ENCODE measurements around the gene NECAB3.

The NECAB3 gene

GRCh38 chr20:33685328-33686099, 11.3 kb upstream of the NECAB3 start:
- no peak for TF ChIP-seq CTCF (IDR thresholded peaks at IDR 0.05)

- no peak for TF ChIP-seq CTCF (IDR thresholded peaks at IDR 0.05)
These were observed 10.5 kb upstream of the NECAB3 start for GRCh38 chr20:33684533-33685327.

- no peak for TF ChIP-seq CTCF (IDR thresholded peaks at IDR 0.05)
These were observed 7.6 kb upstream of the NECAB3 start for GRCh38 chr20:33681728-33682353.

GRCh38 chr20:33681288-33681687, 7.1 kb upstream of the NECAB3 start:
- TF ChIP-seq CTCF (IDR thresholded peaks at IDR 0.05) = no peak

DNA sequence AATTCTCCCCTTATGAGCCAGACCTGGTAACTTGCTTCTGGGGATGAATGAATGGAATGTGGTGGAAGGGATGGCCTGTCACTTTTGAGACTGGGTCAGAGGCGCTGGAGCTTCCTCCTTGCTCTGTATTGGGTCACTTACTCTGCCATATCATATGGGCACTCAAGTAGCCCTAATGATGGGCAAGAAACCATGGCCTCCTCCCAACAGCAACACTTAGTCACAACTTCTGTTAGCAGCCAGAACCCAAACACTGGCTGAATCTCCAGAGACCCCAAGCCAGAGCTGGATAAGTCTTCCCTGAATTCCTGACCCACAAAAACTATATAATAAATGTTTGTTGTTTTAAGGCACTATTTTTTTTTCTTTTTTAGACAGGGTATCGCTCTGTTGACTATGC, 6.5 kb upstream of the NECAB3 start:
- no peak for TF ChIP-seq CTCF (IDR thresholded peaks at IDR 0.05)

DNA sequence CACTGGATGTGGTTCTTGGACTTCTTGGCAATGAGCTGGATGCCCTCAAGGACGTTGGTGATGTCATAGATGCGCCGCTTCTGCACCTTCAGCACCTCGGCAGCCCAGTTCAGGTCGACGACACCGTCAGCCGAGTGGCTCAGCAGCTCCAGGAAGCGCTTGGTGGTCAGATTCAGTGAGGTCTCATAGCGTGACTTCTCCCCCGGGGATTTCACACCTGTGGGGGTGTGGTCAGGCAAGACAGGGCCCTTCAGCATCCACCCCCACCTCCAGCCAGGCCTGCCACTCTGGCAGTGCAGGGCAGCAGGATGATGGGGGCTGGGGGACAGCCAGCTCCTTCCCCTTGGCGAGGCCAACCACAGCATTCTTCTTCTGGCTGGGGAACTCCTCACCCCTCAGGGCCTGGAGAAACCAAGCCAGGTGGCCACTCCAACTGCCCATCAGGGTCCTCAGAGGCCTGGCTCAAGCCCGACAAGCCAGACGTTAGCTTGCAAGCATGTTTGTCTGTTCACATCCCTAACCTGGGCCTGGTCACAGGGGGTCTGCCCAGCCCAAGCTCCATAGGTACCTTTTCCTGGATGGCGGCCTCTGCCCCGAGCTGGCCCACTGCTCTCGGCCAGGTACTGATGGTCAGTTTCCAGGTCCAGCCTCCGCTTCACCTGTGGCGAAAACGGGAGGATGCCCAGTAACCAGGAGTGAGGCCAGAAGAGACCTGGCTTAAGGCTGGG, 5.7 kb upstream of the NECAB3 start:
- TF ChIP-seq CTCF (IDR thresholded peaks at IDR 0.05) = no peak

Data from LNCAP (cell line).